ENCODE data around the gene TSPOAP1. TPM values are rescaled to one million over a fixed set of nuclear protein-coding genes. Genes with fewer than 3 reads are reported as not detected.
A peak's percentile ranks its signal among the peaks of the same experiment; 100 is the strongest.

The TSPOAP1 gene
- total RNA-seq, 3 donors from 2014 or later: 5.3 to 27.7 (median 8.3) TPM

- H3K4me1 ChIP-seq (ENCODE audit: low read depth): peaks cover 43% of the 10 kb centered on the region
- intact Hi-C loops (cut with DNase I, micrococcal nuclease): no loop called here
These were observed 41.7 kb upstream of the TSPOAP1 start for GRCh38 chr17:58370309-58370708.

GRCh38 chr17:58369214-58370031 lies 40.8 kb upstream of the TSPOAP1 start:
- DNase-seq: peak in 1 of 3 donors; percentile 61

More at GRCh38 chr17:58370309-58370708, 41.7 kb upstream of the TSPOAP1 start:
- H3K36me3 ChIP-seq (ENCODE audit: low read depth): no peaks in the 10 kb centered on the region
- DNase-seq (no peak), ATAC-seq (no peak)
- H3K9me3 ChIP-seq: no peaks in the 10 kb centered on the region
- H3K4me3 ChIP-seq: no peak overlapping the region
- TF ChIP-seq CTCF (IDR thresholded peaks at IDR 0.05): no peak

GRCh38 chr17:58368860-58369213 lies 40.2 kb upstream of the TSPOAP1 start:
- DNase-seq (no peak), ATAC-seq (no peak)
- intact Hi-C loops (cut with DNase I, micrococcal nuclease): no loop called here
- no peak overlapping the region for H3K4me3 ChIP-seq
- TF ChIP-seq CTCF (IDR thresholded peaks at IDR 0.05): no peak
- peaks cover 46% of the 10 kb centered on the region for H3K4me1 ChIP-seq (ENCODE audit: low read depth)
- no peaks in the 10 kb centered on the region for H3K9me3 ChIP-seq
- H3K36me3 ChIP-seq (ENCODE audit: low read depth): no peaks in the 10 kb centered on the region

More at GRCh38 chr17:58369214-58370031, 40.8 kb upstream of the TSPOAP1 start:
- Histone ChIP-seq H3K4me3 (no peak overlapping the region), H3K36me3 (ENCODE audit: low read depth) (no peaks in the 10 kb centered on the region), H3K4me1 (ENCODE audit: low read depth) (peaks cover 41% of the 10 kb centered on the region), H3K9me3 (no peaks in the 10 kb centered on the region)
- intact Hi-C loops (cut with DNase I, micrococcal nuclease): no loop called here
- TF ChIP-seq CTCF (IDR thresholded peaks at IDR 0.05): no peak
- ATAC-seq: peak; percentile 78

- no peak for TF ChIP-seq CTCF (IDR thresholded peaks at IDR 0.05)
- H3K36me3 ChIP-seq (ENCODE audit: low read depth): no peaks in the 10 kb centered on the region
- ATAC-seq (no peak), DNase-seq (no peak)
- H3K4me3 ChIP-seq: no peak overlapping the region
- peaks cover 50% of the 10 kb centered on the region for H3K4me1 ChIP-seq (ENCODE audit: low read depth)
- H3K9me3 ChIP-seq: no peaks in the 10 kb centered on the region
- intact Hi-C loops (cut with DNase I, micrococcal nuclease): no loop called here
These were observed 38.9 kb upstream of the TSPOAP1 start for GRCh38 chr17:58367461-58367860.

- no peaks in the 10 kb centered on the region for H3K9me3 ChIP-seq
- no peak overlapping the region for H3K4me3 ChIP-seq
- no peak for DNase-seq
- H3K4me1 ChIP-seq (ENCODE audit: low read depth): peaks cover 46% of the 10 kb centered on the region
- ATAC-seq: peak; percentile 17
- TF ChIP-seq CTCF (IDR thresholded peaks at IDR 0.05): no peak
- no peaks in the 10 kb centered on the region for H3K36me3 ChIP-seq (ENCODE audit: low read depth)
- intact Hi-C loops (cut with DNase I, micrococcal nuclease): no loop called here
These were observed 37.5 kb upstream of the TSPOAP1 start for GRCh38 chr17:58365980-58366595.

All from mucosa of descending colon (tissue), 3 donors.